HG02885 (cell line): ENCODE results near the gene LIPG.

Experiments used
- ATAC-seq: cut with Tn5 transposase; IDR thresholded peaks from one replicate; pipeline ENCODE4 v1.9.1; 2021; ENCODE audit warnings: mild to moderate bottlenecking; ENCODE audit not compliant: unreplicated experiment, poor library complexity

LIPG gene

GRCh38 chr18:49609256-49610021 lies 47.6 kb downstream of the LIPG start:
- no peak for ATAC-seq

- ATAC-seq, result no peak
Measured at GRCh38 chr18:49610022-49610445, 48.2 kb downstream of the LIPG start.

GRCh38 chr18:49611316-49611715 lies 49.5 kb downstream of the LIPG start:
- ATAC-seq, result no peak

- peak; percentile 93 for ATAC-seq
Measured at GRCh38 chr18:49612515-49613033, 50.7 kb downstream of the LIPG start.

- ATAC-seq, result no peak
Measured at GRCh38 chr18:49613141-49613640, 51.3 kb downstream of the LIPG start.

- ATAC-seq, result no peak
Measured at GRCh38 chr18:49613641-49614151, 51.8 kb downstream of the LIPG start.

- no peak for ATAC-seq
Measured at GRCh38 chr18:49616618-49617328, 54.9 kb downstream of the LIPG start.

- ATAC-seq, result no peak
Measured at GRCh38 chr18:49617329-49617695, 55.5 kb downstream of the LIPG start.

- ATAC-seq, result no peak
Measured at GRCh38 chr18:49617865-49618264, 56.0 kb downstream of the LIPG start.

- ATAC-seq, result no peak
Measured at GRCh38 chr18:49618742-49619681, 57.2 kb downstream of the LIPG start.

- no peak for ATAC-seq
Measured at GRCh38 chr18:49619801-49620200, 57.9 kb downstream of the LIPG start.

GRCh38 chr18:49621301-49621700 lies 59.4 kb downstream of the LIPG start:
- no peak for ATAC-seq

GRCh38 chr18:49621717-49622351 lies 60.0 kb downstream of the LIPG start:
- no peak for ATAC-seq

GRCh38 chr18:49623571-49623970 lies 61.7 kb downstream of the LIPG start:
- ATAC-seq, result no peak

- ATAC-seq, result no peak
Measured at GRCh38 chr18:49625021-49625691, 63.3 kb downstream of the LIPG start.

- ATAC-seq, result no peak
Measured at GRCh38 chr18:49626842-49627467, 65.1 kb downstream of the LIPG start.

GRCh38 chr18:49628119-49628518 lies 66.3 kb downstream of the LIPG start:
- ATAC-seq, result no peak

- no peak for ATAC-seq
Measured at GRCh38 chr18:49628881-49629795, 67.3 kb downstream of the LIPG start.
